8988T (cell line): ENCODE data around the gene LRP5.
"Not testable (repeated sequence)": the region's sequence is repeated elsewhere in the genome, so short reads cannot be mapped to it uniquely, and the experiment has no call there.

Experiments
- DNase-seq: peaks from one replicate; pipeline ENCODE4 v3.0.0; 2011

The LRP5 gene

DNA sequence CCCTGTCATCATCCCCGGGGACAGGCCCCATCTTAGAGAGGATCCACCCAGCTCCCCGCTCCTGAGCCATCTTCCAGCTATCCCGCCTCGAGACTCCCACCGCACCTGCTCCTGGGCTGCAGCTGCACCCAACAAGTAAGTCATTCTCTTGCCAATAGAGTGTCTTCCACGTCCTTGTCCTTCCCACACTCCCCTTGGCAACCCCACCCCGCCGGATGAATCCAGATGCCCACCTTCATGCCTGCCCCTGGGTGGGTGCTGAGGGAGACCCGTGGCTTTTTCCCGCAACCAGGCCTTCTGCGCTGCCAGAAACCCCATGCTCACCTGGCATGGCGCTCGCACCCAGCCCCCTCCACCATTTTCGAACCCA is 29.5 kb upstream of the LRP5 start:
- DNase-seq = no peak

DNA sequence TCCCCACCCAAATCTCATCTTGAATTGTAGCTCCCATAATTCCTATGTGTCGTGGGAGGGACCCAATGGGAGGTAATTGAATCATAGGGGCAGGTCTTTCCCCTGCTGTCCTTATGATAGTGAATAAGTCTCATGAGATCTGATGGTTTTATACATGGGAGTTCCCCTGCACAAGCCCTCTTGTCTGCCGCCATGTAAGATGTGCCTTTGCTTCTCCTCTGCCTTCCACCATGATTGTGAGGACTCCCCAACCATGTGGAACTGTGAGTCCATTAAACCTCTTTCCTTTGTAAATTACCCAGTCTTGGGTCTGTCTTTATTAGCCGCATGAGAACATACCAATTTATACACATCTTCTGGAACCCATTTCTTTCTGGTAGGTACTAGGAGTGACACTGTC is 27.8 kb upstream of the LRP5 start:
- not testable (repeated sequence) for DNase-seq

- no peak for DNase-seq
These were observed 25.0 kb upstream of the LRP5 start for GRCh38 chr11:68287419-68287818.

DNA sequence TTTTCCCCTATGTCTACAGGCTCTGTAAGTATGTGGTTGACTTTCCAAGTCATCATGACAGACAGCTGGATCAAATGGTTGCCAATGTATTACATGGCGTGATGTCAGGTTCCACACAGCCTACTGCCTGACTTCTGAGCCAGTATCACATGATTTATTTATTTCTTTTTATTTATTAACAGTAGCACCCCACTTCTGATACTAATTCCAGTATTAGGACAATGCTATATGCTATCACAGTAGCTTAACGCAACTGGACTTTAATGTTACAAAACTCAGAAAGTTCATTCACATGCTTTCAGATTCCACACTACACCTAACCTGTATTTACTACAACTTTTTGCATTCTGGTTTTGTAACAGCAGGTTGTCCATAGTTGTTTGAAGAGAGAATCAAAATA is 22.9 kb upstream of the LRP5 start:
- DNase-seq = no peak

GRCh38 chr11:68293708-68294107 is 18.7 kb upstream of the LRP5 start:
- DNase-seq = no peak

DNA sequence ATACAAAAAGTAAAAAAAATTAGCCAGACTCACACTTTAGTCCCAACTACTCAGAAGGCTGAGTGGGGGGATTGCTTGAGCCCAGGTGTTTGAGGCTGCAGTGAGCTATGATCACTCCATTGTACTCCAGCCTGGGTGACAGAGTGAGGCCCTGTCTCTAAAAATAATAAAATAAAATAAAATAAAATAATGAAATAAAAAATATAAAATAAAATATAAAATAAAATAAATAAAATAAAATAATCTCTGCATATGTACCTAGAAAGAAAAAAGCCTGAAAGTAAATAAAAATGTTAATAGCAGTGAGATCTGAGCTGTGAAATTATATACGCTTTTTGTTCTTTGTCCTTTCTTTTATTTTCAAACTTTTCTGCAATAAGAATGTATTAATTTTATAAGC is 17.1 kb upstream of the LRP5 start:
- no peak for DNase-seq

DNA sequence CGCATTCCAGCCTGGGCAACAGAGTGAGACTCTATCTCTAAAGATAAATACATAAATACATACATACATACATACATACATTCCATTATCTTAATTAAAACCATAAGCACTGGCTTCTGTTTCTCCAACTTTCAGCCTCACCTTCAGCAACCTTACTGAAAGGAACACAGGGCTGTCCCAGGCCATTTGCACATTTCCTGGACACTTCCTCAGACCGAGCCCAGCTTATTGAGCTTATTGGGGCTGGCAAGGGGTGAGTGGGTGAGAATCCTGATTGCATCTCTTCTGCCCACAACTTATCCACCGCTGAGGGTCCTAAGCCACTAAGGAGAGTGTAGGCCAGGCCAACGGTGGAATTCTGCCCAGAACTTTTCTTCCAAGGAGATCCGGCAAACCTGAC is 16.5 kb upstream of the LRP5 start:
- no peak for DNase-seq

DNA sequence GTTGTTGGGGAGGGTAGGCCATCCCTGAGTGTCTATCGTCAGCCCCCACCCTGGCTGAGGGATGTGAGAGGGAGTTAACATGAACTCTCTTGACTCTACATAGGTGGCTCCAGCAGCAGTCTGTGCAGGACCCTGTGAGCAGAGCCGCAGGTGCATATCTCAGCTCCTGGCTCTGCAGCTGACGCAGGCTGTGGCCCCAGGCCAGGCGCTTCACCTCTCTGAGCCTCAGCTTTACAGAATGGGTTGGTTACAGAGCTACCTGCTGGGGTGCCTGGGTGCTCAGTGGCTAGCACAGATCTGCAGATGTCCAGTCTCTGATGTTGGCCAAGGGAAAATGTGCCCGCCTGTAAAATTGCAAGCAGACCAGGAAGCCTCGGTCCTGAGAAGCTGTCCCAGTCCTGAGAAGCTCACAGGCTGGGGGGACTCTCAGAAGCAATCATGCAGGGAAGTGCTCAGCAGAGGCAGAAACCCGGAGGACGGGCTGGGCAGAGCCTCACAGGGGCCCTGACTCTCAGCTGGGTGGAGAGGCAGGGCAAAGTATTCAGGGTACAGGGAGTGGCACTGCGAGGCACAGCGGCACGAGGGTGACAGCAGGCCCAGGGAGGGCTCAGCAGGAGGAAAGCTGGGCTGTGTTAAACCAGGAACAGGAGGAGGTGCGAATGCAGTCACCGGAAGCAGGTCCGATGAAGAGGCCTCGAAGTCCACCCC is 15.9 kb upstream of the LRP5 start:
- no peak for DNase-seq

DNA sequence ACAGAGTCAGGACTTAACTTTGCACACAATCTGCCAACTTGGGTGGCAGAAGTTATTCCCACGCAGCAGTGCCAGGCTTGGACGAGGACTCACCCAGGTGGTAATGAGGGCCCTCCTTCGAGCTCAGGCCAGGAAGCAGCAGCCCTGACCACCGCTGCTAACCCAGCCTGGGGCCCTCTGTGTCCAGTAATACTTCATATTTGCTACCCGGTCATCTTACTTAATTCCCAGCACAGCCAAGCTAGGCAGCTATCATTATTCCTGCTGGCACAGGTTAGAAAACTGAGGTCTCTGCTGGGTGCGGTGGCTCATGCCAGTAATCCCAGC is 15.4 kb upstream of the LRP5 start:
- DNase-seq = no peak

GRCh38 chr11:68297494-68297811 is 14.9 kb upstream of the LRP5 start:
- no peak for DNase-seq

- peak; percentile 84 for DNase-seq
These were observed 14.4 kb upstream of the LRP5 start for GRCh38 chr11:68297812-68298658.

- no peak for DNase-seq
These were observed 13.5 kb upstream of the LRP5 start for GRCh38 chr11:68298659-68299516.

GRCh38 chr11:68299517-68299879 is 12.9 kb upstream of the LRP5 start:
- DNase-seq = not testable (repeated sequence)

DNA sequence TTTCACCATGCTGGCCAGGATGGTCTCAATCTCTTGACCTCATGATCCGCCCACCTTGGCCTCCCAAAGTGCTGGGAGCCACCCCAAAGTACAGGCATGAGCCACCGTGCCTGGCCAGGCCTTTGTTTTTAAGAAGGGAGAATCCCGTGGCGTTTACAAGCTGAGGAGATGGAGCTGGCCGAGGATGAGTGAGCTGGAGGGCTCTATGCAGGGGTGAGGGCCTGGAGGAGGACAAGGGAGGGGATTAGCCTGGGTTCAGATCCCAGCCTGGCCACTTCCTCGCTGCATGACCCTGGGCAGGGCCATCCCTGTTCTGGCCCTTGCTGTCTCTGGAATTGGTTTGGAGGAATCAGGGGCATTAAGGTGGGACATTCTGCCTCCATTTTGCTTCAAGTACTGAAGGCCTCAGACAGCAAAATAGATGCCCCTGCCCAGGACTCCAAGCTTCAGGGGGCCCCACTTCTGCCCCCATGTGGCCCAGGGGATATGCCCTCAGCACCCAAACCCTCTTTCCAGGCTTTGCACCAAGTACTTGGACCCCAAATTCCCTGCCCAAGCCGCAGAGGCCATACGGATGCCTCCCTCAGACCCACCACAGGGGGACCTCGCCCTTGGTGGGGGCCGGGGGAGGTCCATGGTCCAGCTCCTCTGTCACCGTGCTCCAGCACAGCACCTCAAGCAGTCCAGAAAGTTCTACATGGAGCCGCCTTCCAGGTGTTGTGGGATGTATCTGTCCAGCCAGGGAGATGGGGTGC is 12.1 kb upstream of the LRP5 start:
- DNase-seq = no peak

GRCh38 chr11:68302256-68302655 is 10.1 kb upstream of the LRP5 start:
- DNase-seq = no peak

DNA sequence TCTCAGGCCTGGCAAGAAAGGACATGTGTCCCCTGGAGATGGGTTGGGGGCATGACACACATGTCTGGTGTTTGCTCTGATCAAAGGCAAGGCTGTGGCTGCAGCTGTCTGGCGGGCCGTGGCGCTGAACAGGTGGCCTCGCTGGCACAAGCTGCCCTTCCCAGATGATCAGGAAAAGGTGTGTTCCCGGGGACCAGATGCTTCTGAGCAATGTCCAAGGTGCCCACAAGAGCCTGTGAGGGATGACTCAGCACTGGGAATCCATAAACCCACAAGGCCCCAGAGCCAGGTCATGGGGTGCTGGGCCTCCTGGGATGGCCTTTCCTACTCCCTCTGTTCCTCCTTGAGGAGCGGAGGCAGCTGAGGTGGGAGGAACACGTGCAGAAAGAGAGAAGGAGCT is 9.7 kb upstream of the LRP5 start:
- no peak for DNase-seq

GRCh38 chr11:68303083-68303482 is 9.3 kb upstream of the LRP5 start:
- DNase-seq = no peak

DNA sequence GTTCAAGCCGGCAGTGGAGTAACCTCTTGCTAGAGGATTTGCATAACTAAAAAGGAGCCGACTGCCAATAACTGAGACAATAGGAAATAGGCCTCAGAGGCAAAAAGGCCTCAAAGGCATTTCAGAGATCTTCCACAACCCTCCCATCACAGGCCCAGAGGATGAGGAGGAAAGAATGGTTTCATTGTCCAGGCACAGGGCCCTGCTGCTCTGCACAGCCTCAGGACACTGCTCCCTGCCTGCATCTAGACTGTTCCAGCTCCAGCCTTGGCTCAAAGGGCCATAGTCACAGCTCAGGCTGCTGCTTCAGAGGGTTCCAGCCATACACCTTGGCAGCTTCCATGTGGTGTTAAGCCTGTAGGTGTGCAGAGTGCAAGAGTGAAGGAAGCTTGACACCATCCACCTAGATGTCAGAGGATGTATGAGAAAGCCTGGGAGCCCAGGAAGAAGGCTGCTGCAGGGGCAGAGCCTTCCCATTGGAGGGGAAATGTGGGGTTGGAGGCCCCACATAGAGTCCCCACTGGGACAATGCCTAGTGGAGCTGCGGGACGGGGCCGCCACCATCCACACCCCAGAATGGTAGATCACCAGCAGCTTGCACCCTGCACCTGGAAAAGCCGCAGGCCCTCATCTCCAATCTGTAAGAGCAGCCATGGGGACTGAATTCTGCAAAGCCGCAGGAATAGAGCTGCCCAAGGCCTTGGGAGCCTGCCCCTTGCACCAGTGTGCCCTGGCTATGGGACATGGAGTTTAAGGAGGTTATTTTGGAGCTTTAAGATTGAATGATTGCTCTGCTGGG is 8.2 kb upstream of the LRP5 start:
- DNase-seq = no peak

DNA sequence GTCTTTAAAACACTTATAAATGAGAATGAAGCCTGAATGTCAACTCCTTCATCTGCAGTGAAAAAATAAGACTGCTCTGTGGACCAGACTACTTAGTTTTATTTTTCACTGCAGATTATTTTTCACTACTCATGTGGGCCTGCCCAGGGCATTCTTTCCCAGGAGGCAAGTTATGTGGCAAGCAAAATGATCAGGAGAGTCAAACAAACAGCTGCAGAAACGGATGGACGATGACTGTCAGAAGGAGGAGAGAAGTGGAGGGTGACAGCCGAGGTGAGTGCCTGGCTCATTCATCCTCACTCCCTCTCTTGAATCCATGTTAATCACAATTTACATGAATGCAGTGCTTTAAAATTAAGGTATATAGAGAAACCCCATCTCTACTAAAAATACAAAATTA is 5.8 kb upstream of the LRP5 start:
- DNase-seq = no peak

GRCh38 chr11:68308068-68308467 is 4.3 kb upstream of the LRP5 start:
- no peak for DNase-seq

GRCh38 chr11:68309621-68310185 is 2.7 kb upstream of the LRP5 start:
- DNase-seq = no peak
